Lower leg skin (tissue), 4 donors: Measurements from ENCODE around the gene CNP. TPM values are rescaled to one million over a fixed set of nuclear protein-coding genes. Genes with fewer than 3 reads are reported as not detected.

Experiments used
- DNase-seq, 2 donors: peaks; one replicate each; pipeline ENCODE4 v3.0.0-alpha.2; 2019; ENCODE audit warnings: low spot score in 2 of 2
- H3K4me3 ChIP-seq: fragments of 200-600 bp; sonication (generic); 2 replicates; pipeline ENCODE4 v1.5.1; 2017; ENCODE audit warnings: mild to moderate bottlenecking, low read depth; ENCODE audit not compliant: poor library complexity, severe bottlenecking
- CTCF ChIP-seq, 3 donors: fragments of 450-650 bp; IDR thresholded peaks; one replicate each; pipeline ENCODE4 v1.5.1; 2016; ENCODE audit warnings: antibody characterized with exemption in 3 of 3, mild to moderate bottlenecking in 3 of 3, moderate library complexity in 2 of 3
- POLR2A ChIP-seq, 2 donors: fragments of 450-650 bp; IDR thresholded peaks; one replicate each; pipeline ENCODE4 v1.6.1; 2016 to 2017; ENCODE audit warnings: antibody characterized with exemption in 2 of 2, mild to moderate bottlenecking in 1 of 2, moderate library complexity in 1 of 2
- WGBS, 2 donors: methylation state at CpG; one replicate each; pipeline ENCODE4 v1.1.5; 2018; 5-methylcytosine and 5-hydroxymethylcytosine counted together
- intact Hi-C: fragments of 100-400 bp; cut with DNase I; formaldehyde crosslinking; loops from one replicate; pipeline ENCODE4 v1.15.0; 2023; ENCODE audit warnings: low total_unique reads
- total RNA-seq, 4 donors: library from RNA; depleted of rRNA; stranded (reverse); fragments of >200 nt; gene quantifications; one replicate each; pipeline ENCODE4 v1.1.0, GENCODE V29; 2016

CNP gene
- total RNA-seq, 4 donors from 2014 or later, result 37.2 to 63.8 (median 44.5) TPM

- 88 to 97% methylated on average over 5 of the region's 5 CpGs for WGBS, 2 donors
- no peak for TF ChIP-seq CTCF (IDR thresholded peaks at IDR 0.05)
- no peak for TF ChIP-seq POLR2A (IDR thresholded peaks at IDR 0.05)
- H3K4me3 ChIP-seq, result no peak overlapping the region
- intact Hi-C loops, result no loop called here
- DNase-seq, result no peak
Observed at GRCh38 chr17:41941168-41941567, 25.4 kb upstream of the CNP start.

- H3K4me3 ChIP-seq, result no peak overlapping the region
- 91 to 94% methylated on average over 8 of the region's 8 CpGs for WGBS, 2 donors
- TF ChIP-seq CTCF (IDR thresholded peaks at IDR 0.05) (no peak), POLR2A (IDR thresholded peaks at IDR 0.05) (no peak)
- DNase-seq, result no peak
- intact Hi-C loops, result no loop called here
Observed at GRCh38 chr17:41942626-41943373, 23.8 kb upstream of the CNP start.

GRCh38 chr17:41943492-41943891 lies 23.1 kb upstream of the CNP start:
- WGBS, 2 donors, result 93 to 95% methylated on average over 3 of the region's 3 CpGs
- TF ChIP-seq CTCF (IDR thresholded peaks at IDR 0.05), result no peak
- TF ChIP-seq POLR2A (IDR thresholded peaks at IDR 0.05), result no peak
- H3K4me3 ChIP-seq, result no peak overlapping the region
- DNase-seq, result no peak
- intact Hi-C loops, result no loop called here

GRCh38 chr17:41944943-41945342 lies 21.7 kb upstream of the CNP start:
- intact Hi-C loops, result no loop called here
- no peak overlapping the region for H3K4me3 ChIP-seq
- no peak for DNase-seq
- TF ChIP-seq CTCF (IDR thresholded peaks at IDR 0.05) (no peak), POLR2A (IDR thresholded peaks at IDR 0.05) (no peak)
- WGBS, 2 donors, result 76 to 80% methylated on average over 3 of the region's 3 CpGs

GRCh38 chr17:41948762-41949460 lies 17.7 kb upstream of the CNP start:
- intact Hi-C loops, result no loop called here
- DNase-seq, result no peak
- no peak overlapping the region for H3K4me3 ChIP-seq
- no peak for TF ChIP-seq POLR2A (IDR thresholded peaks at IDR 0.05)
- TF ChIP-seq CTCF (IDR thresholded peaks at IDR 0.05), result no peak
- WGBS, 2 donors, result 58 to 63% methylated on average over 11 of the region's 11 CpGs
